Gastroesophageal sphincter (tissue), 3 donors: ENCODE measurements around the gene BBS7.

Source experiments
- CTCF ChIP-seq, 4 experiments: fragments of 200-600 bp in 2 of 4; fragments of 450-650 bp in 2 of 4; sonication (generic) in 1 of 4; IDR thresholded peaks; one replicate each; pipeline ENCODE4 v1.5.1; 2017 to 2019; ENCODE audit warnings: antibody characterized with exemption in 4 of 4, mild to moderate bottlenecking in 2 of 4, moderate library complexity in 2 of 4
- EP300 ChIP-seq: sonication (generic); formaldehyde crosslinking; IDR thresholded peaks from one replicate; pipeline ENCODE4 v1.6.1; 2017; ENCODE audit warnings: antibody characterized with exemption, mild to moderate bottlenecking
- POLR2A ChIP-seq, 2 donors: fragments of 450-650 bp; IDR thresholded peaks; one replicate each; pipeline ENCODE4 v1.6.1; 2017; ENCODE audit warnings: antibody characterized with exemption in 2 of 2, mild to moderate bottlenecking in 2 of 2, moderate library complexity in 1 of 2
- POLR2AphosphoS5 ChIP-seq: sonication (generic); formaldehyde crosslinking; IDR thresholded peaks from one replicate; pipeline ENCODE4 v1.6.1; 2017; ENCODE audit warnings: antibody characterized with exemption

GRCh38 chr4:121842862-121843261 lies 27.4 kb downstream of the BBS7 start:
- TF ChIP-seq POLR2A (IDR thresholded peaks at IDR 0.05) = no peak
- no peak for TF ChIP-seq CTCF (IDR thresholded peaks at IDR 0.05)
- no peak for TF ChIP-seq EP300
- no peak for TF ChIP-seq POLR2AphosphoS5
